ENCODE measurements around the gene ATXN7.
A peak's percentile ranks its signal among the peaks of the same experiment; 100 is the strongest.

ATXN7 gene

DNA sequence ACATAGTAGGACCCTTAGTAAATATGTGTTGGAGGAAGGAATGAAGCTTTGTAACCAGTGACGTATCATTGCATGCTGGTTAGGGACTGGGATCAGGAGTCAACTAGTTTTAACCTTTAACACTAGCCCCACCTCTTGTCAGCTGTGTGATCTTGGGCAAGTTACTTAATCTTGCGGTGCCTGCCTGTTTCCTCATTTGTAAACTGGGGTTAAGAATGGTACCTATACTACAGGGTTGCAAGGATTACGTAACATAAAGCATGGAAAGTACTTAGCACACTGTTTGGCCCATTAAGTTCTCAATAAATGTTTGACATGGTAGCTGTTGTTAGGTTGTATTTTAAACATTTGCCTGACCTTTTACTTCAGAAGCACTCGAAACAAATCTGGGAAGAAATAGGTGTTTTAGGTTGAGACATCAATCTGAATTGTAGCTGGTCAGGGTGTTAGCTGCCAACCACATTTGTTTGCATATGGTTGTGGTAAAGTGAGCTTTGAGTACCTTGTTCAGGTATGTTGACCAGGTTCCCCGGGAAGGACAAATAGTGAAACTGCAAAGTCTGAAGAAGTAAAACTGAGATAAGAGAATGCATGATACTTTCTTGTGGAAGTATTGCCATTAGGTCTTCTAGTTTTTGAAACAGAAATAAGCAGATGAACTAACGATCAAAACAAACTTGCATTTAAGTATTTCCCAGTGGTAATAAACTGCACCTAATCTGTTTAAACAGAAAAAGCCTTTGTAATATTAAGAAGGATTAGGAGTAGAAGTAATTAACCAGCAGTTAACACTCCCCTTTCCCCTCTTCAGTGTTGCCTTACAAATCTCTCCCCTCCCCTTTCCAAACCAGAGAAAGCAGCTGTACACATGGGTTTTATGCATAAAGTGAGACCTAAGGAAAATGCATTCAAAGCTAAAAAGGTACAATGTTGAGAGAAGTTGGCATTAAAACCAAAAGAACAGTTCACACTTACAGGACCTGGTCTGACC is 74.3 kb downstream of the ATXN7 start:
- DNase-seq = no peak

DNA sequence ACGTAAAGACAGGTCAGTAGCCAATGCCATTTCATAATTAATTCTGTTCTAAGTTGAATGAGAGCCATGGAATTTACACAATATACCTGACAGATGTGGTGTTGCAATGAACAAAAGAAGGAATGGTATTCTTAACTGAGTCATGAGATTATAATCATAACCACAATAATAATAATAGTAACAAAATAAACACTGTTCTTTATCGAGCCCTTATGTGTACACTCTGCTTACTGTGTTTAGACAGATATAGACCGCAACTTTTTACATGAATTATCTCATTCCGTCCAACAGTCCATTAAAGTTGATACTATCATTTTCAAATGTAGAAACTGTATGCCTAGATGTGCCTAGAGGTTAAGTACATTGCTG is 76.7 kb downstream of the ATXN7 start:
- DNase-seq = no peak

DNA sequence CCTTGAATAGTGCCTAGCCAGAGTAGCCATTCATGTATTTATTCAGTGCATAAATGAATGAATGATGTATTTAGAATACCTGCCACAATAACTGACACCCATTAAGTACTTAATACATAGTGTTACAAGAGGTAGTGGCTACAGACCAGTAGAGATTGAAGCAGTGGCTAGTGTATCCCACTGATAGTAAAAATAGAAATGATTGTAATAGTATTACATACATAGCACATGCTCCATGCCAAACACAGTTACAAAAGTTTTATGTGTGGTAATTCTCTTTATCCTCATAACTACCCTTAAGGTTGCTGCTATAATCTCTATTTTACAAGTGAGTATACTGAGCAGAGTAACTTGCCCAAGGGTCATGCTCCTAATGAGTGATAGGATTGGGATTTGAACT is 78.9 kb downstream of the ATXN7 start:
- no peak for DNase-seq

DNA sequence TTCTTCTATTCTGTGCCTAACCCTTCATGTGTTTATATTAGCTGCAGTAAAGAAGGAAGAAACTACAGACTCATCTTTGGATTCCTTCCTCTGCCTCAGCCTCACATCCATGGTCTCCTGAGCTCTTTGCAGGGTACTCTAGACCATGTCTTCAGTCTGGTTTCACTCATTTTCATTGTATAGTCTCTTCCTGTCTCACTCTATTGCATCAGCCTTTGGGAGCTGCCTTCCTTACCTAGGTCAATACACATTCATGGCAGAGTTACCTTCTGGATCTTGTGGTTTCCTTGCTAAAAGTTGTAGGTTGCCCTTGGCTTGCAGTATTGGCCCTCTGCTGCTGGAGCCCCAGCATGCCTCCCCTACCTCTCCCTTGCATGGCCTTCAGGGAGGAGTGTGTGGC is 80.0 kb downstream of the ATXN7 start:
- DNase-seq = no peak

DNA sequence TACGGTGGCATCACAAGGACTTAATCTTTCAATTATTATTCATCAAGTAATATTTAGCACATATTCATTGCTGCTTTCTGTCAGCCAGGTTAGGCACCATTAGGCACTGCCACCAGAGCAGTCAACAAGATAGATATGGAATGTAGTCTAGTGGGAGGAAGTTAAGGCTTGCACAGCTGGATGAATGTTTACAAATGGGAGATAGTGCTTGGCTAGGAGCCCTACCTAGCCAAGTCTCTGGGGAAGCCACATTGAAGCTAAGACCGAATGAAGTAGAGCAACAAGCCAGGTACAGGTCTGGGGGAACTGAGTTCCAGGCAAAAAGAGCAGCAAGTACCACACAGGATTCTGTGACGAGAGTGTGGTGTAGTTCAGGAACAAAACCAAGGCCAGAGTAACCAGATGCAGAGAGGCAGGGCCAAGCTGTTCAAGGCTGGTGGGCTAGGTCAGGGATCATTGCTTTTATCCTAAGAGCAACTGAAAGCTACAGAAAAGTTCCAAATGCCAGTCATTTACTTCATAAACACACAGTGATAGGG is 82.0 kb downstream of the ATXN7 start:
- no peak for DNase-seq

DNA sequence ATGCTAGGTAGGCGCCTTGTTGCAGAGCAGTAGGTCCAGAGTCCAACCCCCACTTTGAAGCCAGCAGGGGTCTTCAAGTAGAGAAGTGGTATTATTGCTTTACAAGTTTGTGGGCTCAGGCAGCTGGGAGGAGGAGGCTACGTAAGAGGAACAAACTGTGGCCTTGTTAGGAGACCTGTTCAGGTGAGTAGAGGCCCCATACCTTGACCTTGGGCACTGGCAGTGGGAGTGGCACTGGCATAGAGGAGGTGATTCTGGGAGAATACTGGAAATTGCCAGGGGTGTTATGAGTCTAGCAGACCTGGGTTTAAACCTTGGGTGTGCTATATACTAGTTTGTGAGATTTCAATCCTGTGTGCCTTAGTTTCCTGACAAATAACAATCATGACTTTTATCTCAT is 83.1 kb downstream of the ATXN7 start:
- no peak for DNase-seq

DNA sequence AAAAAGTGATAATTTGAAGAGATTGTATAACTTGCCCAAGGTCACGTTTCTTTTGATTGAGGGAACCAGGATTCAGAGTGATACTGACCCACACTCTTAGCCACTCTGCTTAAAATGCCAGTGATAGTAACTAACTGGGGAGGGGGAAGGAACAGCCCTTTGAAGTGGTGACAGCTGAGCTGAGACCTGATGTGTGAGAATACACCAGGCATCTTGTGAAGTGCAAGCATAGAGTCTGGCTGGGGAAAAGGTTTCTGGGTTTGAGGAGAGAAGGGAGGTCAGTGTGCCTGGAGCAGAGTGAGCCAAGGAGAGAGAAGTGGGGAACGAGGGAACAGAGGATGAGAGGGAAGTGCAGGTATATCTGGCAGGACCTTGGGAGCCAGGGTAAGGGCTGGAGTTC is 83.9 kb downstream of the ATXN7 start:
- DNase-seq = no peak

DNA sequence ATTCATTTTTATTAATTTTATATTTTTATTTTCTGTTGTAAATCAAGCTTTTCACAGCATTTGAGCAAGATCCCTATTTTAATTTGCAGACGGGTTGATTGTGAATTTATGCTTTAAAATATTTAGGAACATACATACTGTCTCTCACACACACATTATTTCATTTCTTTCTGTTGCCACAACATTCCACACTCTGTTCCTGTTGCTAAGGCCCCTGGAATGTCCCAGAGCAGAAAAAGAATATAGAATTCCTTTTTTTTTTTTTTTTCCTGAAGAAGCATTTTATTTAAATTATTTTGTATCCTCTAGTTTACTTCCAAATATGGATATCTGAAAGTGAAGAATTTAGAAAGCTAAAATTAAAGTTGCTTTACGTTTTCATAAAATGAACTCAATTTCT is 85.3 kb downstream of the ATXN7 start:
- DNase-seq = no peak

DNA sequence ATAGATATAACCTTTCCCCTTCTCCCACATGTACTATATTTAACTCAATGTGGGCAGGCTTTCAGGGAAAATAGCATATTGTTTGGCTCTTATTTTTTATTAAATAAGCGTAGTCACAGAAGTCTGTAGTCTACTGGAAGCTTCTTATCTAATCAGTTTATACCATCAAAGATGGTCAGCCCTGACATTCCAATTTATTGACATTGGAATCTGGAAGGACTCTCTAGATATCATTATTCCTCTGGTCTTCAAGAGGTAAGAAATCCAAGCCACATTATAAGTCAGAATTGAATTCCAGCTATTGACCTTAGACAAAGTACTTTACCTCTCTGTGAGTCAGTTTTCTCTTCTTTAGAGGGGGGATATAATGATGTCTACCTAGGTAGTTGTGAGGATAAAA is 87.0 kb downstream of the ATXN7 start:
- no peak for DNase-seq

DNA sequence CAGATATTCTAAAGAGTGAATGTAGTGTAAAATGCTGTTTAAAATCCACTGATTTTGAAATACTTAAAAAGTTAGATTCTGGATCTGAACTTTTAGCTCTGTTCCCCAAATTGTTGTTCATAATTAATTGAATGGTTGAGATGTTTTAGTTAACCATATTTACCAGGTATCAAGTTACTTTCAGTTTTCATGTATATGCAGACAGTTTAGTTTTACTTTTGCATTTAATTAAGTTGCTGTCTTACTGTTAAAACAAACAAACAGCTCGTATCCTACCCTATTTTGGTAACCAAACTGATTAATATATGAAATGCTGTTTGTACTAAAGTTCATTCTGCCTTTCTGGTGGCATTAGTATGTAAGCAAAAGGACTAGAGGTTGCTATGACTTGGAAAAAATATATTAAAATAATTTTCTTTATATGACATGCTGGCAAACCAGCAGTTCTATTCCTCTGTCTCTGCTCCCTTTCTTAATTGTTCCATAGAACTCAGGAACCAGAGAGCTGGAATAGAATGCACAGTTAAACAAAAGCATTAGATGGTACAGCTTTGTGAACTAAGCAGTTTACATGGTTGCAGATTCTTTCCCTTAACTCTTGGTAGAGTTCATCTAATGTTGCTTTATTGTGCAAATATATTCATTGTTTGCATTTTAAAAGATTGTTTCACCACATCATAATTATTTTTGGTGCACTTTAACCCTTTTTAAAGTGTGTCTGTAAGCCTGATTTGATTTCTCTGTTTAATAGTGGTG is 88.0 kb downstream of the ATXN7 start:
- no peak for DNase-seq

DNA sequence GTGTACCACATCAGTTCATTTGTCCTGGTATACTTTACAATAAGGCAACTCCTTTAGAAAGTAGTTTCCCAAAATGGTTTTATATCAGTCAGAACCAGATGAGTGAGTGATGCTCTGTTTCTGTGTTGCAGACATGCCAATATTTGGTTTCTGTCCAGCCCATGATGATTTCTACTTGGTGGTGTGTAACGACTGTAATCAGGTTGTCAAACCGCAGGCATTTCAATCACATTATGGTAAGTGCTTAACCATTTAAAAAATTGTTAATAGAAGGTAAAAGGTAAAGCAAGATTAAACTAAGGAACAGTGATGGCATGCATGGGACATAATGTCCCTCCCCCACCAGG is 88.6 kb downstream of the ATXN7 start:
- DNase-seq = no peak

DNA sequence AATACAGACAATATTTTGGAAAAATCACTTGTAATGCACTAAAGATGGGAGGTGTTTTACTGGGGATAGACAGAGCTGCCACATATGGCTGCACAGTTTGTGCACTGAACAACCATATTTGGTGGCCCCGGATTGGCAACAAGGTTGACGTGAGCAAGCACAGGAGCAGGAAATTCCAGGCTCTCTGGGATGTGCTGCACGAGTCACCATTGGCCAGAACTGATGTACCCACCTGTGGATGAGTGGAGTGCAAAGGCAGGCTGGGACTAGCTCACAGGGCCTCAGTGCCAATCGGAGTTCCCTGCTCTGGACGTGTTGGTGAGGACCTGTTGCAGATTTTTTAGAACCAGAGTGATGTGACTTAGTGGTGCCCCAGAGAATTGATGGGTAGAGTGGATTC is 90.5 kb downstream of the ATXN7 start:
- no peak for DNase-seq

DNA sequence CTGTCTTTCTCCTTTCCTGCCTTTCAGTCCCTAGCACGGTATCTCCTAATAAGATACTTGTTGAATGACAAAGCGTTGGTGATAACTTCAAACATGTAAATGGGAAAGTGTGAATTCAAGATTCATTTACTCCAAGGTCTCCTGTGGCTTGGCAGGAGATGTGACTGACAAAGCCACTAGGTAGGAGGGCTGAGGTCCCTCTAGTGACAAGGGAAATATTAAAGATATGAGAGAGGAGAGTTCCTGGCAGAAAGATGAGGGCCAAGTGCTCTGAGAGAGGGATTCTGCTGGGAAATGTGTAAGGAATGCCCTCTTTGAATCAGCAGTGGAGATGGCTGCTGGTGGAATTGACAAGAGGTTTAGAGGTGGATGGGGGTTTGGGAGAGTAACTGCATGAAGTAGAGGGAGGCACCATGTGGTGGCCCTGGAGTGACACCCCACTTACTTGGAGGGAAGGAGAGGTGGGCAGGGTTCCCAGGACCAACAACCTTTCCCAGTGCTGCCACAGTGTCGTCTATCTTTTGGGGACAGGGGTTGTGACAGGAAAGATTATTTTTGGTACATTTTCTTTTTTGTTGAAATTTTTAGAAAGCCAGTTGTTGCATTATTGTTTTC is 91.5 kb downstream of the ATXN7 start:
- DNase-seq = no peak

DNA sequence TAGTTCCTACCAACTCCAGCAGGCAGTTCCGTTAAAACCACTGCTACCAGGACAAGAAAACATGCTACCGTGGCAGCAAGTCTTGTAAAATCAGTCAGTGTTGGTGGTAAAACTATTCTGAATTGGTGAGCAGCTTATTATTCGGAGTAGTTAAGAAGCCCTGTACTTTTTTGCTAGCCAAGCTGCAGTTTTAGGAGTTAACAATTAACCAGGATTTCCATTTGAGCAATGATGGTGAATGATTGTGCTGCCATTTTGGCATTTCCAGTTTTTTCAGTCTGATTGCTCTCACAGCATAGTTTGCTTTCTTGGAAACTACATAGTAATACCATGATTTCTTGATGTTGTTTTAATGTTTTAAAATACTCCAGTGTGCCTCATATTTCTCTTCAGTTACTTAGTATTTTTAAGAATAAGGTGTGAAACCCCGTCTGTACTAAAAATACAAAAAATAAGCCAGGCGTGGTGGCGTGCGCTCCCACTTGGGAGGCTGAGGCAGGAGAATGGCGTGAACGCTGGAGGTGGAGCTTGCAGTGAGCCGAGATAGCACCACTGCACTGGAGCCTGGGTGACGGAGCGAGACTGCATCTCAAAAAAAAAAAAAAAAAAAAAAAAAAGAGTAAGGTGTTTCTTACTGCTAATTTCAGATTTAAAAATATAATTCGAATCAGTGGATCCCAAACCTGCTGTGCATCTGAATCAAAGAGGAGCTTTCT is 92.3 kb downstream of the ATXN7 start:
- no peak for DNase-seq

DNA sequence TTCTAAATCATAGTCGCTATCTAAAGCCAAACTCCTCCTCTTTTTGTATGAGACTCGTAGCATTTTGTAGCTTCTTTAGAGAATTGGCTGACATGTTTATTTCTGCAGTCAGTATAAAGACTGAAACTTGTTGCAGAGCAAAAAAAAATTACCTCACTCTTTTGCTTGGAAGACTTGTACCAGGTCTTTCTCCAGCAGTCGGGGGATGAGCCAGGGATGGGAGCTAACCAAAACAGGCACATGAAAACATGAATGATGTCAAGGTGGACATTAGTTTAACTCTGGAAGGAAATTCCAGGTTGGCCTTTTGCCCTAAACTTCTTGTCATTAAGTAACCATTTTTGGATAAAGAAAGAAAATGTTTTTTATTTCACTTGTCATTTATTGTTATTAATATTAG is 95.5 kb downstream of the ATXN7 start:
- no peak for DNase-seq

DNA sequence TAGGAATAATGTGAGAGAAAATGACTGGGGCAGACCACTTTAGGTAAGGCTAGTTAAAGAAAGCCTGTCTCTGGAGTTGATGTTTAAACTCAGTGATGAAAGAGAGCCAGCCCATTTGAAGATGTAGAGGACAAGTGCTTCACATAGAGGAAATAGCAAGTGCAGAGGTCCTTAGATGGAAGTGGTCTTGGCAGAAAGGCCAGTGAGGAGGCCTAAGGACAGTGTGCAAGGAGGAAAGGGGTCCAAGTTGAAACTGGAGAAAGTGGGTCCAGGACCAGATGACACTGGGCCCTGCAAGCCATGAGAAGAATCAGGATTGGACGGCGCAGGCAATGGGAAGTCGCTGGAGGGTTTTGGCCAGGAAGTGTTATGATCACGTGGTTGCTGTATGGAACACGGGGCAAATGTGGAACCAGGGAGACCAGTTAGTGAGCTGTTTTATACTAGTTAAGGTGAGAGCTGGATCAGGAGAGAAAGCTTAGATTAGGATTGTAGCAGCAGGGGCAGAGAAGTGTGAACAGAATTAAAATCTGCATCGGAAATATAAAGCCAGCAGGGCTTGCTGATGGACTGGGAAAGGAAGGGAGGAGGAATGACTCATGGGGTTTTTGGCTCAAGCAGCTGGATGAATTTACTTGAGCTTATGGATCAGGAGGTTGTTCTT is 96.5 kb downstream of the ATXN7 start:
- peak; percentile 44 for DNase-seq

DNA sequence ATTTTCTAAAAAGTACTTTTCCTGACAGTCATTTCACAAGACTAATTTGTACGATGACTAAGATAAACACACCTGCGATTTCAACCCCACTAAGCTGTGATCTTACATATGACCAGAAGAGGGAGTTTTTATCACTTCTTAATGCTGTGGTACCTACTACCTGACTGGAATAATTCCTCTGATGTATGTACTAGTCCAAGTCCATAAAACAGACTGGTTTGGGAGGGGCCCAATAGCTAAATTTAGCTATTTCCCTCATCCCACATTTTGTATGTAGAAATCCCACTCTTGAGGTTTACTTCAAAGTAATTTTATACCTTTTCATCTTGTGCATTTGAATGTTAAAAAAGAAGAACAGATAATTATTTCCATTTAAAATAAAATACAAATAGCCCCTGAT is 98.2 kb downstream of the ATXN7 start:
- DNase-seq = no peak

DNA sequence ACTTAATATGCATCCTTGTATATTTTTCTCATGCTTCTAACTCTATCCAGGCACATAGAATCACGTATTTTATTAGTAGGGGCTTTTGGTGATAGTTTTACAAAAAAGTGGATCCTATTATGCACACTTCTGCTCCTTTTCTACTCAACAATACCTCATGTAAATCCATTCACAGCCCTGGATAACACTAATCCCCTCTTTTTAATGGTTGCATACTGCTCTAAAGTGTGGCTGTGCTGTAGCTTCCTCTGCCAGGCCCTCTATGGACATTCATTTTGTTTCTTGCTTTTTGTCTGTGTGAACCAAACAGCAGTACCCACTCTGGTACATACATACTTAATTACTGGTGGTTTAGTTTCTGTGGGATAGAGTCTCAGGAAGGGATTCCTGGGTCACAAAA is 99.8 kb downstream of the ATXN7 start:
- DNase-seq = no peak

DNA sequence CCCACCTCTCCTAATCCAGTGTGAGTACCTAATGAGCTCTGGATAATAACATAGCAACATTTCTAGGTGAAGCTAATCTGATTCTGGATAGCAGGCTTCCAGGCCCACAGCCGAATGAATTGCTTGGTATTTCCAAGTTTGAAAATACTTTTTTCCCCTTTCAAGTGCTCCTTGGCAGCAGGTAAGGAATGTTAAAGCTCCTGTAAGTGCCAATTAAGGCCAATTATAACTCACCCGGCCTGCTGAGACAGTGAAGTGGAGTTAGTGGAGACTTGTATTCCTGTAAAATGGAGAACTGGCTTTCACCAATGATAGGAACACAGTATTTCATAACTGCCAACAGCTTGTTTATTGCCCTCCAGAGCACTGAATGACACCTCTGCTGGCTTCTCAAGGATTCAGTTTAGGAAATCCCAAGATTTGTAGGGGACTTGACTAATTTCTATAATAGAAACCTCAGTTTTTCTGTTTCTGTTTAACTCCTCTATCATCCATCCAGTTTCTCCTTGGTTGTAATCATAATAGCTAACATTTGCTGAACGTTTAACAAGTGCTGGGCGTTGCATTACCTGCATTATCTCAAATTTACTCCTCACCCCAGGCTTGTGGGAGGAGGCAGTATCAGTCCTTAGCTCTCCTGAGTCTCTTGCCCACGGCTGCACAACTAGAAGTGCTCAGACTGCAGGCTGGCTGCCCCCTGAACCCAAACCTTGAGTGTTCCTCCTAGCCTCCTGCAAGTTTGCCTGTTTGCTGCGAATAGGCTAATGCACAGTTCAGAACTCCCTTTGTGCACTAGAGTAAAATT is 101.2 kb downstream of the ATXN7 start:
- DNase-seq = no peak

DNA sequence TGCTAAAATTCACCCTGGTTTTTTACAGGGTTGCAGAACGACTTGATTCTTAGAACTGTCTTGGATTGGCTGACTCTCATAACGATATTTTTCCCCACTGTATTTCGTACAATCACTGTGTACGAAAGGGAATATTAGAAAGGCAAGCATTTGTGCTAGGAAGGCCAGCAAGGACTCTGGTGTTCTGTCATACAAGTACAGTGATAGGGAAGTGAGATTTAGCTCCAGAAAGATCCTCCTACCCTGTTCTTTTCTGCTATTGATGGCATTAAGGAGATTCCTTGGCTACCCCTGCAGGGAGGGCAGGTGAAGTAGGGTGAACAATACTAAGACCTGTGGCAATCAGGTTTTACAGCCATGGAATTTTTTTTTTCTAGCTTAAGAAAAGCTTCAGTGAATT is 102.3 kb downstream of the ATXN7 start:
- no peak for DNase-seq

DNA sequence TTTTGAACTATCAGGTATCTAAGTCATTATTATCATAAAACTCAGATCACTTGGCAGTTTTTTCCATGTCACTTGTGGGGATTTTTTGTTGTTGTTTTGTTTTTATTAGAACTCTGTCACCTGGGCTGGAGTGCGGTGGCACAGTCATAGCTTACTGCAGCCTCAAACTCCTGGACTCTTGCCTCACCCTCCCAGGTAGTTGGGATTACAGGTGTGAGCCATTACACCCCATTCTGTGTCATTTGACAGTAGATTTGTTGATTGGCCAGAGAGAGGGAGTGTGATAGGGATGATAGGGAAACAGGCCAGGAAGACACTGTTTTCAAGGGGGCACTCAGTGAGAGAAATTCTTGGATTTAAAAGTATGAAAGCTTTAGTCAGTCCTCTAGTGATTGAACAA is 103.2 kb downstream of the ATXN7 start:
- DNase-seq = no peak

Measured in femur (tissue), 1 donor.